SK-N-SH treated with all-trans-retinoic acid at 6 μM for 48 hours (cell line): ENCODE measurements around the gene TUT4.

Experiments used
- ATAC-seq: fragments of 200-7000 bp; cut with Tn5 transposase; 3 replicates; pipeline ENCODE4 v1.9.1; 2020; ENCODE audit warnings: mild to moderate bottlenecking, moderate library complexity
- ARNTL ChIP-seq: fragments of 450-650 bp; formaldehyde crosslinking; IDR thresholded peaks from 2 replicates; pipeline ENCODE4 v1.5.0; 2020; ENCODE audit warnings: low read depth, mild to moderate bottlenecking, moderate library complexity, borderline replicate concordance
- BACH2 ChIP-seq: fragments of 250-450 bp; sonication (Bioruptor Pico); IDR thresholded peaks from 2 replicates; pipeline ENCODE4 v1.9.0; 2021; ENCODE audit warnings: mild to moderate bottlenecking, borderline replicate concordance
- CREB5 ChIP-seq: fragments of 250-450 bp; sonication (Bioruptor Pico); IDR thresholded peaks from 2 replicates; pipeline ENCODE4 v1.5.1; 2020; ENCODE audit warnings: low read depth, mild to moderate bottlenecking, moderate library complexity
- CSDC2 ChIP-seq: fragments of 250-450 bp; sonication (Bioruptor Pico); IDR thresholded peaks from 2 replicates; pipeline ENCODE4 v1.5.0; 2020; ENCODE audit warnings: mild to moderate bottlenecking, moderate library complexity
- ESRRG ChIP-seq: fragments of 250-450 bp; sonication (Bioruptor Pico); IDR thresholded peaks from 2 replicates; pipeline ENCODE4 v1.6.1; 2021; ENCODE audit warnings: mild to moderate bottlenecking
- GLIS3 ChIP-seq: fragments of 250-450 bp; sonication (Bioruptor Pico); IDR thresholded peaks from 2 replicates; pipeline ENCODE4 v1.5.0; 2020; ENCODE audit warnings: mild to moderate bottlenecking, moderate library complexity
- ISL1 ChIP-seq: fragments of 250-450 bp; sonication (Bioruptor Pico); IDR thresholded peaks from 2 replicates; pipeline ENCODE4 v2.1.2; 2022; ENCODE audit warnings: mild to moderate bottlenecking, moderate library complexity
- OSR1 ChIP-seq: fragments of 250-450 bp; sonication (Bioruptor Pico); IDR thresholded peaks from 2 replicates; pipeline ENCODE4 v1.8.0; 2022; ENCODE audit warnings: moderate library complexity, mild to moderate bottlenecking, inconsistent platforms
- PATZ1 ChIP-seq: fragments of 250-450 bp; sonication (Bioruptor Pico); IDR thresholded peaks from 2 replicates; pipeline ENCODE4 v1.8.0; 2020; ENCODE audit warnings: mild to moderate bottlenecking, moderate library complexity, borderline replicate concordance
- RARB ChIP-seq: fragments of 250-450 bp; sonication (Bioruptor Pico); IDR thresholded peaks from 2 replicates; pipeline ENCODE4 v1.8.0; 2021; ENCODE audit warnings: mild to moderate bottlenecking, moderate library complexity
- SNAI2 ChIP-seq: fragments of 250-450 bp; sonication (Bioruptor Pico); IDR thresholded peaks from 2 replicates; pipeline ENCODE4 v1.5.0; 2020; ENCODE audit warnings: mild to moderate bottlenecking, moderate library complexity
- TCF4 ChIP-seq: fragments of 250-450 bp; sonication (Bioruptor Pico); IDR thresholded peaks from 2 replicates; pipeline ENCODE4 v1.8.0; 2021; ENCODE audit warnings: mild to moderate bottlenecking, moderate library complexity, borderline replicate concordance
- TSHZ2 ChIP-seq: fragments of 250-450 bp; sonication (Bioruptor Pico); IDR thresholded peaks from 2 replicates; pipeline ENCODE4 v1.5.0; 2020; ENCODE audit warnings: mild to moderate bottlenecking, moderate library complexity
- ZC3H10 ChIP-seq: fragments of 250-450 bp; sonication (Bioruptor Pico); IDR thresholded peaks from 2 replicates; pipeline ENCODE4 v1.5.1; 2021; ENCODE audit warnings: mild to moderate bottlenecking, moderate library complexity
- ZFP3 ChIP-seq: fragments of 250-450 bp; sonication (Bioruptor Pico); IDR thresholded peaks from 2 replicates; pipeline ENCODE4 v1.5.0; 2020; ENCODE audit warnings: mild to moderate bottlenecking, moderate library complexity
- ZFP30 ChIP-seq: fragments of 450-650 bp; formaldehyde crosslinking; IDR thresholded peaks from 2 replicates; pipeline ENCODE4 v1.5.0; 2022; ENCODE audit warnings: mild to moderate bottlenecking, moderate library complexity
- ZNF565 ChIP-seq: fragments of 450-650 bp; formaldehyde crosslinking; conservative IDR thresholded peaks from 2 replicates; pipeline ENCODE4 v1.5.0; 2020; ENCODE audit warnings: low read depth, mild to moderate bottlenecking, moderate library complexity
- ZNF70 ChIP-seq: fragments of 450-650 bp; formaldehyde crosslinking; IDR thresholded peaks from 2 replicates; pipeline ENCODE4 v1.5.0; 2020; ENCODE audit warnings: mild to moderate bottlenecking, moderate library complexity
- ZNF8 ChIP-seq: fragments of 450-650 bp; formaldehyde crosslinking; IDR thresholded peaks from 2 replicates; pipeline ENCODE4 v1.5.0; 2020; ENCODE audit warnings: mild to moderate bottlenecking, moderate library complexity
- TF ChIP-seq, protein P1 (sequence below): fragments of 250-450 bp; sonication (Bioruptor Pico); IDR thresholded peaks from 2 replicates; pipeline ENCODE4 v1.5.1; 2021; ENCODE audit warnings: mild to moderate bottlenecking, moderate library complexity
- TF ChIP-seq, protein P2 (sequence below): fragments of 250-450 bp; sonication (Bioruptor Pico); IDR thresholded peaks from 2 replicates; pipeline ENCODE4 v1.8.0; 2021; ENCODE audit warnings: low read depth, mild to moderate bottlenecking, moderate library complexity, borderline replicate concordance

TUT4 gene

GRCh38 chr1:52402860-52403240, 150.0 kb downstream of the TUT4 start:
- no peak for ATAC-seq

GRCh38 chr1:52400131-52400530, 152.8 kb downstream of the TUT4 start:
- ATAC-seq, result no peak
- no peak for TF ChIP-seq ESRRG
- no peak for TF ChIP-seq ZFP3
- no peak for TF ChIP-seq CSDC2 (CRISPR knock-in tag)
- TF ChIP-seq RARB, result no peak
- no peak for TF ChIP-seq ZFP30
- TF ChIP-seq SNAI2 (CRISPR knock-in tag), result no peak
- TF ChIP-seq ZNF70 (CRISPR knock-in tag), result no peak
- no peak for TF ChIP-seq ARNTL (CRISPR knock-in tag)
- no peak for TF ChIP-seq ISL1
- TF ChIP-seq, protein P1, sequence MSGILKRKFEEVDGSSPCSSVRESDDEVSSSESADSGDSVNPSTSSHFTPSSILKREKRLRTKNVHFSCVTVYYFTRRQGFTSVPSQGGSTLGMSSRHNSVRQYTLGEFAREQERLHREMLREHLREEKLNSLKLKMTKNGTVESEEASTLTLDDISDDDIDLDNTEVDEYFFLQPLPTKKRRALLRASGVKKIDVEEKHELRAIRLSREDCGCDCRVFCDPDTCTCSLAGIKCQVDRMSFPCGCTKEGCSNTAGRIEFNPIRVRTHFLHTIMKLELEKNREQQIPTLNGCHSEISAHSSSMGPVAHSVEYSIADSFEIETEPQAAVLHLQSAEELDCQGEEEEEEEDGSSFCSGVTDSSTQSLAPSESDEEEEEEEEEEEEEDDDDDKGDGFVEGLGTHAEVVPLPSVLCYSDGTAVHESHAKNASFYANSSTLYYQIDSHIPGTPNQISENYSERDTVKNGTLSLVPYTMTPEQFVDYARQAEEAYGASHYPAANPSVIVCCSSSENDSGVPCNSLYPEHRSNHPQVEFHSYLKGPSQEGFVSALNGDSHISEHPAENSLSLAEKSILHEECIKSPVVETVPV (CRISPR knock-in tag), result no peak
- no peak for TF ChIP-seq ZNF565 (CRISPR knock-in tag)

More at GRCh38 chr1:52402860-52403240, 150.0 kb downstream of the TUT4 start:
- TF ChIP-seq CREB5, result no peak
- TF ChIP-seq, all 23 proteins: peak for 0

- no peak for TF ChIP-seq ZFP3
- no peak for TF ChIP-seq OSR1
- TF ChIP-seq, protein P1 (CRISPR knock-in tag), result no peak
- no peak for TF ChIP-seq GLIS3 (CRISPR knock-in tag)
- TF ChIP-seq, protein P2, sequence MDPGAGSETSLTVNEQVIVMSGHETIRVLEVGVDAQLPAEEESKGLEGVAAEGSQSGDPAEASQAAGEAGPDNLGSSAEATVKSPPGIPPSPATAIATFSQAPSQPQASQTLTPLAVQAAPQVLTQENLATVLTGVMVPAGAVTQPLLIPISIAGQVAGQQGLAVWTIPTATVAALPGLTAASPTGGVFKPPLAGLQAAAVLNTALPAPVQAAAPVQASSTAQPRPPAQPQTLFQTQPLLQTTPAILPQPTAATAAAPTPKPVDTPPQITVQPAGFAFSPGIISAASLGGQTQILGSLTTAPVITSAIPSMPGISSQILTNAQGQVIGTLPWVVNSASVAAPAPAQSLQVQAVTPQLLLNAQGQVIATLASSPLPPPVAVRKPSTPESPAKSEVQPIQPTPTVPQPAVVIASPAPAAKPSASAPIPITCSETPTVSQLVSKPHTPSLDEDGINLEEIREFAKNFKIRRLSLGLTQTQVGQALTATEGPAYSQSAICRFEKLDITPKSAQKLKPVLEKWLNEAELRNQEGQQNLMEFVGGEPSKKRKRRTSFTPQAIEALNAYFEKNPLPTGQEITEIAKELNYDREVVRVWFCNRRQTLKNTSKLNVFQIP (CRISPR knock-in tag), result no peak
- TF ChIP-seq ZNF565 (CRISPR knock-in tag), result no peak
- no peak for TF ChIP-seq PATZ1 (CRISPR knock-in tag)
- no peak for TF ChIP-seq CSDC2 (CRISPR knock-in tag)
- TF ChIP-seq TSHZ2 (CRISPR knock-in tag), result no peak
- TF ChIP-seq SNAI2 (CRISPR knock-in tag), result no peak
- no peak for TF ChIP-seq ISL1
- TF ChIP-seq TCF4, result no peak
- no peak for TF ChIP-seq BACH2 (CRISPR knock-in tag)
- TF ChIP-seq ZNF8, result no peak
- TF ChIP-seq ZC3H10 (CRISPR knock-in tag), result no peak
- TF ChIP-seq ZNF70 (CRISPR knock-in tag), result no peak
- no peak for ATAC-seq
Observed at GRCh38 chr1:52399629-52400028, 153.3 kb downstream of the TUT4 start.
